A549 (cell line): ENCODE data around the gene ZP1. TPM values are rescaled to one million over a fixed set of nuclear protein-coding genes. Genes with fewer than 3 reads are reported as not detected.

ENCODE experiments used
- ATAC-seq, 2 experiments: fragments of 200-7000 bp in 1 of 2; fragments of >200 bp in 1 of 2; cut with Nextera tagmentation in 1 of 2; cut with Tn5 transposase in 1 of 2; 3 replicates each; pipeline versions ENCODE4 v1.8.0 to v1.9.1; 2018 to 2020; ENCODE audit warnings: mild to moderate bottlenecking in 1 of 2, moderate library complexity in 1 of 2
- CTCF ChIA-PET: fragments of 300-600 bp; sonication (Branson Sonifier 250); formaldehyde crosslinking; extraction: SDS; loops from one replicate; lab custom pipeline; 2021; ENCODE audit warnings: antibody characterized with exemption, inconsistent platforms; lab: Yijun Ruan, JAX
- POLR2A ChIA-PET: fragments of 350-600 bp; formaldehyde crosslinking; extraction: SDS; loops from one replicate; lab custom pipeline; 2021; ENCODE audit warnings: antibody characterized with exemption, inconsistent platforms; lab: Yijun Ruan, JAX
- DNase-seq, 2 experiments: peaks; one replicate each; pipeline versions ENCODE4 v3.0.0 to v3.0.0-alpha.2; 2011 to 2016; ENCODE audit warnings: low read depth in 1 of 2, low spot score in 1 of 2
- FAIRE-seq: peaks from 2 replicates; lab custom pipeline; 2011; peaks lifted over from hg19 to GRCh38; lab: Jason Lieb, UNC
- H3K27ac ChIP-seq, 2 experiments: fragments of >200 bp; sonication (Bioruptor Twin); formaldehyde crosslinking; 3 replicates each; pipeline ENCODE4 v1.5.1; 2016 to 2017
- H3K4me1 ChIP-seq: fragments of >200 bp; sonication (Bioruptor Twin); formaldehyde crosslinking; 3 replicates; pipeline ENCODE4 v1.6.1; 2016
- H3K4me2 ChIP-seq: fragments of >200 bp; sonication (Bioruptor Twin); formaldehyde crosslinking; 3 replicates; pipeline ENCODE4 v1.6.1; 2016
- H3K4me3 ChIP-seq: fragments of >200 bp; sonication (Bioruptor Twin); formaldehyde crosslinking; 3 replicates; pipeline ENCODE4 v1.5.1; 2016
- H3K9me3 ChIP-seq: fragments of >200 bp; sonication (Bioruptor Twin); formaldehyde crosslinking; 3 replicates; pipeline ENCODE4 v1.6.1; 2016
- BHLHE40 ChIP-seq: IDR thresholded peaks from 2 replicates; pipeline ENCODE4 v1.6.1; 2012; ENCODE audit warnings: low read depth, low read length, inconsistent platforms
- CEBPB ChIP-seq, 2 experiments: fragments of >200 bp in 1 of 2; sonication (Bioruptor Twin) in 1 of 2; formaldehyde crosslinking in 1 of 2; IDR thresholded peaks; 2 replicates each; pipeline ENCODE4 v1.6.1; 2012 to 2016
- CHD2 ChIP-seq: fragments of 150-350 bp; IDR thresholded peaks from 2 replicates; pipeline ENCODE4 v1.6.1; 2014; ENCODE audit warnings: low read length; ENCODE audit not compliant: partially characterized antibody
- E2F6 ChIP-seq: IDR thresholded peaks from 2 replicates; pipeline ENCODE4 v1.6.1; 2012; ENCODE audit warnings: low read depth, borderline replicate concordance
- EHMT2 ChIP-seq: fragments of 200-600 bp; sonication (generic); IDR thresholded peaks from 2 replicates; pipeline ENCODE4 v1.6.1; 2016; ENCODE audit warnings: antibody characterized with exemption, low read depth, mild to moderate bottlenecking, moderate library complexity
- FOSB ChIP-seq: fragments of 250-450 bp; sonication (Bioruptor Pico); IDR thresholded peaks from 2 replicates; pipeline ENCODE4 v1.5.0; 2020; ENCODE audit warnings: mild to moderate bottlenecking, moderate library complexity
- GATA3 ChIP-seq: IDR thresholded peaks from 2 replicates; pipeline ENCODE4 v1.6.1; 2012; ENCODE audit warnings: borderline replicate concordance
- HEYL ChIP-seq: fragments of 250-450 bp; sonication (Bioruptor Pico); IDR thresholded peaks from 2 replicates; pipeline ENCODE4 v1.8.0; 2021; ENCODE audit warnings: mild to moderate bottlenecking, moderate library complexity
- HMGXB4 ChIP-seq: fragments of 250-450 bp; sonication (Bioruptor Pico); IDR thresholded peaks from 2 replicates; pipeline ENCODE4 v1.5.0; 2021; ENCODE audit warnings: mild to moderate bottlenecking, moderate library complexity, borderline replicate concordance
- HOXB13 ChIP-seq: fragments of 250-450 bp; sonication (Bioruptor Pico); IDR thresholded peaks from 2 replicates; pipeline ENCODE4 v1.5.0; 2020; ENCODE audit warnings: low read depth, mild to moderate bottlenecking, moderate library complexity
- JUN ChIP-seq, 2 experiments: fragments of >200 bp; sonication (Bioruptor Twin); formaldehyde crosslinking; IDR thresholded peaks; 2 replicates in 1 of 2; 3 replicates in 1 of 2; pipeline ENCODE4 v1.6.1; 2016 to 2017
- JUNB ChIP-seq: fragments of >200 bp; sonication (Bioruptor Twin); formaldehyde crosslinking; IDR thresholded peaks from 2 replicates; pipeline ENCODE4 v1.6.1; 2016
- KDM1A ChIP-seq: fragments of 200-600 bp; sonication (generic); IDR thresholded peaks from 2 replicates; pipeline ENCODE4 v1.6.1; 2016; ENCODE audit warnings: low read depth, mild to moderate bottlenecking
- KDM5A ChIP-seq: fragments of 200-600 bp; sonication (generic); IDR thresholded peaks from 2 replicates; pipeline ENCODE4 v1.6.1; 2016; ENCODE audit warnings: antibody characterized with exemption, mild to moderate bottlenecking
- MAFK ChIP-seq: fragments of 450-650 bp; IDR thresholded peaks from 2 replicates; pipeline ENCODE4 v1.6.1; 2014; ENCODE audit not compliant: partially characterized antibody
- MYC ChIP-seq: IDR thresholded peaks from 2 replicates; pipeline ENCODE4 v1.6.1; 2012; ENCODE audit warnings: mild to moderate bottlenecking, inconsistent platforms, low read length, improper control_type of control experiment, borderline replicate concordance
- NFE2L2 ChIP-seq: fragments of 150-350 bp; conservative IDR thresholded peaks from 2 replicates; pipeline ENCODE4 v1.6.1; 2014; ENCODE audit warnings: low read length
- NR3C1 ChIP-seq: fragments of >200 bp; sonication (Bioruptor Twin); formaldehyde crosslinking; IDR thresholded peaks from 3 replicates; pipeline ENCODE4 v1.6.1; 2017
- PHF8 ChIP-seq: fragments of 200-600 bp; sonication (generic); IDR thresholded peaks from 2 replicates; pipeline ENCODE4 v1.6.1; 2016; ENCODE audit warnings: low read depth, mild to moderate bottlenecking, antibody characterized with exemption, moderate library complexity, borderline replicate concordance
- POLR2A ChIP-seq: IDR thresholded peaks from 2 replicates; pipeline ENCODE4 v1.6.1; 2012; ENCODE audit warnings: mild to moderate bottlenecking, low read length
- RARB ChIP-seq: fragments of 250-450 bp; sonication (Bioruptor Pico); IDR thresholded peaks from 2 replicates; pipeline ENCODE4 v1.8.0; 2021; ENCODE audit warnings: mild to moderate bottlenecking, moderate library complexity
- SMC3 ChIP-seq: fragments of >200 bp; sonication (Bioruptor Twin); formaldehyde crosslinking; IDR thresholded peaks from 3 replicates; pipeline ENCODE4 v1.6.1; 2018; ENCODE audit warnings: inconsistent platforms
- TFCP2L1 ChIP-seq: fragments of 250-450 bp; sonication (Bioruptor Pico); IDR thresholded peaks from 2 replicates; pipeline ENCODE4 v1.5.0; 2021; ENCODE audit warnings: mild to moderate bottlenecking
- TP53 ChIP-seq: fragments of 250-450 bp; sonication (Bioruptor Pico); IDR thresholded peaks from 2 replicates; pipeline ENCODE4 v1.5.0; 2021; ENCODE audit warnings: mild to moderate bottlenecking, moderate library complexity
- USF2 ChIP-seq: fragments of 450-650 bp; IDR thresholded peaks from 2 replicates; pipeline ENCODE4 v1.6.1; 2014; ENCODE audit warnings: antibody characterized with exemption
- ZNF302 ChIP-seq: fragments of 250-450 bp; sonication (Bioruptor Pico); IDR thresholded peaks from 2 replicates; pipeline ENCODE4 v1.9.0; 2021; ENCODE audit warnings: inconsistent platforms, mild to moderate bottlenecking, moderate library complexity
- ZSCAN20 ChIP-seq: fragments of 250-450 bp; sonication (Bioruptor Pico); IDR thresholded peaks from 2 replicates; pipeline ENCODE4 v1.8.0; 2022; ENCODE audit warnings: mild to moderate bottlenecking, moderate library complexity
- WGBS: methylation state at CpG from one replicate; pipeline ENCODE4 v1.1.6; 2017; ENCODE audit errors: missing lambda C conversion rate; 5-methylcytosine and 5-hydroxymethylcytosine counted together
- polyA plus RNA-seq, 4 experiments: library from polyadenylated mRNA; depleted of rRNA in 3 of 4; stranded (reverse); fragments of >200 nt; fragmentation: RNase III in 1 of 4; extraction: RNeasy Plus Mini Kit Qiagen cat#74134 plus additional on column Dnase treatment in 1 of 4; gene quantifications; 2 replicates in 3 of 4; 3 replicates in 1 of 4; pipeline ENCODE4 v1.2.3, GENCODE V29; 2011 to 2017
- TF ChIP-seq, protein P1 (sequence below): IDR thresholded peaks from 2 replicates; pipeline ENCODE4 v1.6.1; 2012
- TF ChIP-seq, protein P2 (sequence below): fragments of 200-600 bp; sonication (generic); IDR thresholded peaks from 2 replicates; pipeline ENCODE4 v1.6.1; 2016; ENCODE audit warnings: antibody characterized with exemption, mild to moderate bottlenecking, moderate library complexity

ZP1 gene
- polyA plus RNA-seq, 2 of the 4 experiments (the other 2 are of a cell fraction) = 0.06 to 0.30 TPM

GRCh38 chr11:60905551-60906113, 38.3 kb downstream of the ZP1 start:
- ATAC-seq (peak in 1 of 2 experiments; percentile 33; a peak in 3 of 6 replicates), FAIRE-seq (no peak)
- Histone ChIP-seq H3K4me3 (peak overlapping the region; percentile 97), H3K4me2 (peak overlapping the region; percentile 95), H3K27ac (peak overlapping the region; percentile 90 to 97), H3K4me1 (peaks cover 12% of the 10 kb centered on the region)
- ChIA-PET POLR2A (interaction anchor here (0.6 to 1.1 kb wide), 3 partner anchors 8 to 18 kb away, joined by 3 to 4 read pairs (median 3); partner anchors contain the start of gene TMEM109), CTCF (interaction anchor here (1.1 to 12.7 kb wide), 6 partner anchors 8 to 281 kb away, joined by 4 to 153 read pairs (median 6); partner anchors contain the start of gene TMEM109)
- peak; percentile 44; the same call in 1 of the 2 replicates for TF ChIP-seq USF2
- TF ChIP-seq GATA3 = no peak
- TF ChIP-seq, all 56 proteins: peak for 1
- no peak for DNase-seq
- H3K9me3 ChIP-seq = no peaks in the 10 kb centered on the region
- WGBS = 16% methylated on average over 16 of the region's 16 CpGs

DNA sequence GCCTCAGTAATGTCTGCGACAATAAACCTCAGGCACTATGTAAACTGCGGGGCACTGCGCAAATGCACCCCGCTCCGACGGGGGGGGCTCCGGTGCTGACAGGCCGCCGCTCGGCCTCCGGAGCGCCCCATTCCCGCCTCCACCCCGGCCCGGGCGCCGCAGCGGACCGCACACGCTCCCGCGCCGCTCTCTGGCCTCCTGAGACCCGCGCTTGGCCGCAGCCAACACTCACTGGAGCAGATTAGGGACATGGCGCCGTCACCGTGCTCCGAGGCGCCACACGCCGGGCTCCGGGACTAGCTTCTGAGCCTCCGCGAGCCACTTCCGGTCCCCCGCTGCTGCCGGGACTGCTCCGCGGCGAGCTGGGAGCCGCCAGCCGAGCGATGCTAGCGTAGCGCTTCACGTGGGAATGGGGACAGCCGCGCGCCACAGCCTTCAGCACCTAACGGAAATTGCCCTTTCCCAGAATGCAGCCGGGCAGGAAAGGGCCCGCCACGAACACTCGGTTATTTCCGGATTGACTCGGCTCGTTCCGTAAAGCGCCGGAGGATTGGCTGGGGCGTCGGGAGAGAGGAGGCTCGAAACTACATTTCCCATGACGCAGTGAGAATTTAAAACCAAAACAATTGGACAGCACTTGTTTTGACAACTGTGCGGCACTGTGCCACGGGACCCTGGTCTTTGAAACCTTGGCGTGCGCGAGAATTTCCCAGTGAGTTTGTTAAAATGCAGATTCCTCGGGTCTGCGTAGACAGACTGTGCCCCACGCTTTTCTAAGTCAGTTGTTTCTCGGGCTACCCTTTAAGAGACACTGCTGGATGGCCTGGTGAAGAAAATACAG, 39.0 kb downstream of the ZP1 start, which contains the start of gene PRPF19:
Gene PRPF19, minus strand, starts transcription at position 454 of the 841 bp plus-strand sequence. Its CDS starts 203 bp downstream, at position 251.
- Histone ChIP-seq H3K27ac (peak within 1 kb of the TSS; percentile 90 to 97), H3K4me1 (peaks cover 12% of the 10 kb centered on the region), H3K4me3 (peak within 1 kb of the TSS; percentile 97), H3K4me2 (peak within 1 kb of the TSS; percentile 95), H3K9me3 (no peaks in the 10 kb centered on the region)
- FAIRE-seq = no peak
- ChIA-PET POLR2A (interaction anchor here (0.6 kb wide), 1 partner anchor 9 kb away, joined by 3 read pairs; no protein-coding TSS in a partner anchor), CTCF (interaction anchor here (1.0 to 12.7 kb wide), 6 partner anchors 9 to 281 kb away, joined by 3 to 153 read pairs (median 5); no protein-coding TSS in a partner anchor)
- peak; percentile 93 to 96 for DNase-seq
- ATAC-seq = peak; percentile 91 to 98
- WGBS = under 1% methylated on average over 47 of the region's 75 CpGs
- TF ChIP-seq CHD2 (peak; percentile 42), GATA3 (peak; percentile 25; the same call in 1 of the 2 replicates), NR3C1 (no peak), NFE2L2 (no peak), POLR2A (peak; percentile 83), CEBPB (IDR thresholded peaks at IDR 0.05) (no peak), TP53 (no peak), MYC (peak; percentile 83; the same call in 1 of the 2 replicates), JUNB (no peak), E2F6 (peak; percentile 44; the same call in 1 of the 2 replicates), ZSCAN20 (CRISPR knock-in tag) (no peak), KDM5A (peak; percentile 41; the same call in 1 of the 2 replicates), SMC3 (no peak), TFCP2L1 (CRISPR knock-in tag) (no peak), EHMT2 (no peak), BHLHE40 (no peak), FOSB (CRISPR knock-in tag) (no peak), MAFK (peak; percentile 35), HOXB13 (CRISPR knock-in tag) (no peak), ZNF302 (CRISPR knock-in tag) (no peak), KDM1A (no peak), RARB (CRISPR knock-in tag) (no peak), HMGXB4 (CRISPR knock-in tag) (no peak), JUN (IDR thresholded peaks at IDR 0.05) (peak; percentile 77 to 81; a peak in 4 of 5 replicates), PHF8 (peak; percentile 83; the same call in 1 of the 2 replicates), HEYL (no peak)
- TF ChIP-seq, protein P1, sequence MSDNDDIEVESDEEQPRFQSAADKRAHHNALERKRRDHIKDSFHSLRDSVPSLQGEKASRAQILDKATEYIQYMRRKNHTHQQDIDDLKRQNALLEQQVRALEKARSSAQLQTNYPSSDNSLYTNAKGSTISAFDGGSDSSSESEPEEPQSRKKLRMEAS = peak; percentile 92
- TF ChIP-seq, protein P2, sequence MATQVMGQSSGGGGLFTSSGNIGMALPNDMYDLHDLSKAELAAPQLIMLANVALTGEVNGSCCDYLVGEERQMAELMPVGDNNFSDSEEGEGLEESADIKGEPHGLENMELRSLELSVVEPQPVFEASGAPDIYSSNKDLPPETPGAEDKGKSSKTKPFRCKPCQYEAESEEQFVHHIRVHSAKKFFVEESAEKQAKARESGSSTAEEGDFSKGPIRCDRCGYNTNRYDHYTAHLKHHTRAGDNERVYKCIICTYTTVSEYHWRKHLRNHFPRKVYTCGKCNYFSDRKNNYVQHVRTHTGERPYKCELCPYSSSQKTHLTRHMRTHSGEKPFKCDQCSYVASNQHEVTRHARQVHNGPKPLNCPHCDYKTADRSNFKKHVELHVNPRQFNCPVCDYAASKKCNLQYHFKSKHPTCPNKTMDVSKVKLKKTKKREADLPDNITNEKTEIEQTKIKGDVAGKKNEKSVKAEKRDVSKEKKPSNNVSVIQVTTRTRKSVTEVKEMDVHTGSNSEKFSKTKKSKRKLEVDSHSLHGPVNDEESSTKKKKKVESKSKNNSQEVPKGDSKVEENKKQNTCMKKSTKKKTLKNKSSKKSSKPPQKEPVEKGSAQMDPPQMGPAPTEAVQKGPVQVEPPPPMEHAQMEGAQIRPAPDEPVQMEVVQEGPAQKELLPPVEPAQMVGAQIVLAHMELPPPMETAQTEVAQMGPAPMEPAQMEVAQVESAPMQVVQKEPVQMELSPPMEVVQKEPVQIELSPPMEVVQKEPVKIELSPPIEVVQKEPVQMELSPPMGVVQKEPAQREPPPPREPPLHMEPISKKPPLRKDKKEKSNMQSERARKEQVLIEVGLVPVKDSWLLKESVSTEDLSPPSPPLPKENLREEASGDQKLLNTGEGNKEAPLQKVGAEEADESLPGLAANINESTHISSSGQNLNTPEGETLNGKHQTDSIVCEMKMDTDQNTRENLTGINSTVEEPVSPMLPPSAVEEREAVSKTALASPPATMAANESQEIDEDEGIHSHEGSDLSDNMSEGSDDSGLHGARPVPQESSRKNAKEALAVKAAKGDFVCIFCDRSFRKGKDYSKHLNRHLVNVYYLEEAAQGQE = peak; percentile 57
